ENCODE results near the gene IL32. TPM values are rescaled to one million over a fixed set of nuclear protein-coding genes. Genes with fewer than 3 reads are reported as not detected.

IL32 gene
- total and polyA plus RNA-seq, 2 of the 4 experiments (the other 2 are of a cell fraction) = 25.6 to 95.7 TPM

GRCh38 chr16:3051009-3051408 lies 14.4 kb upstream of the IL32 start:
- Histone ChIP-seq H3K14ac (replicated peaks; ENCODE audit: low read depth, low read length) (no peak overlapping the region), H3K9ac (ENCODE audit: low read depth, low read length) (no peak overlapping the region), H4K91ac (ENCODE audit: insufficient read depth, low read depth, low read length) (no peak overlapping the region), H3K23ac (ENCODE audit: low read depth, low read length) (no peak overlapping the region), H3K79me1 (ENCODE audit: low read depth in 1 of 2, low read length in 2 of 2) (no peaks in the 10 kb centered on the region), H2BK20ac (ENCODE audit: low read depth, low read length) (no peak overlapping the region), H2BK5ac (ENCODE audit: low read depth, low read length, poor library complexity, severe bottlenecking) (no peak overlapping the region), H3K56ac (ENCODE audit: extremely low read depth, insufficient read depth, low read length) (no peak overlapping the region), H3K4me2 (ENCODE audit: low read depth, low read length) (no peak overlapping the region), H4K20me1 (ENCODE audit: insufficient read depth, low read length) (no peaks in the 10 kb centered on the region), H3K27ac (ENCODE audit: insufficient read depth, low read length) (no peak overlapping the region), H3K4me3 (ENCODE audit: insufficient read depth, low read depth, low read length) (no peak overlapping the region), H4K5ac (ENCODE audit: low read depth, low read length) (no peak overlapping the region), H3K27me3 (ENCODE audit: control insufficient read depth, insufficient read depth, low read length) (peaks cover 44% of the 10 kb centered on the region), H2BK120ac (ENCODE audit: low read depth, low read length) (no peak overlapping the region), H2AK9ac (replicated peaks; ENCODE audit: low read depth, low read length, poor library complexity) (no peak overlapping the region), H3K9me1 (ENCODE audit: insufficient read depth, low read length) (peaks cover 3% of the 10 kb centered on the region; the same call in 1 of the 2 replicates), H2AFZ (replicated peaks; ENCODE audit: low read length, poor library complexity) (no peak overlapping the region), H3K9me3 (ENCODE audit: control insufficient read depth, insufficient read depth, low read length) (no peaks in the 10 kb centered on the region), H2AK5ac (ENCODE audit: low read depth, low read length) (no peak overlapping the region), H3K18ac (ENCODE audit: low read depth, low read length) (no peak overlapping the region), H2BK15ac (ENCODE audit: low read depth, low read length) (no peak overlapping the region), H3K36me3 (ENCODE audit: control insufficient read depth, insufficient read depth, low read length) (no peaks in the 10 kb centered on the region), H3K4me1 (ENCODE audit: control insufficient read depth, insufficient read depth, low read length) (no peaks in the 10 kb centered on the region; the same call in 1 of the 2 replicates), H3K4ac (ENCODE audit: low read depth, low read length) (no peak overlapping the region), H4K8ac (ENCODE audit: low read depth in 2 of 2, low read length in 2 of 2) (no peak overlapping the region)
- intact Hi-C loops (cut with micrococcal nuclease) (no loop called here), in situ Hi-C loops (cut with MboI; ENCODE audit: low sequenced_read_pairs) (no loop called here), dilution Hi-C loops (cut with HindIII; ENCODE audit: low sequenced_read_pairs, unreplicated experiment) (no loop called here)
- ATAC-seq (ENCODE audit: low read depth) (no peak), DNase-seq (no peak)
- TF ChIP-seq RAD21 (IDR thresholded peaks at IDR 0.05; ENCODE audit: low read length) (no peak), USF2 (IDR thresholded peaks at IDR 0.05; ENCODE audit: low read depth, low read length) (no peak), SMC3 (IDR thresholded peaks at IDR 0.05; ENCODE audit: low read depth, low read length) (no peak), MXI1 (IDR thresholded peaks at IDR 0.05; ENCODE audit: borderline replicate concordance, low read depth, low read length) (no peak), NFE2L2 (IDR thresholded peaks at IDR 0.05; ENCODE audit: low read depth, low read length) (no peak), MAFK (IDR thresholded peaks at IDR 0.05; ENCODE audit: low read depth, low read length) (no peak), MAZ (IDR thresholded peaks at IDR 0.05; ENCODE audit: borderline replicate concordance, low read depth, low read length) (no peak), CEBPB (IDR thresholded peaks at IDR 0.05; ENCODE audit: low read depth, low read length) (no peak), CHD1 (IDR thresholded peaks at IDR 0.05; ENCODE audit: low read depth, low read length) (no peak)
- WGBS, 2 experiments (ENCODE audit: extremely low coverage in 2 of 2, insufficient read length in 1 of 2) = 78% methylated on average over 1 of the region's 4 CpGs; no CpG with 5 or more reads in 1 of the 2 experiments
- POLR2A ChIA-PET (ENCODE audit: unreplicated experiment) = no interaction called here
- CTCF ChIA-PET = no interaction called here
- BruUV-seq (replicated peaks) = no TSS peak

Measured in IMR-90 (cell line).